ENCODE data around the gene JUND.

DNA sequence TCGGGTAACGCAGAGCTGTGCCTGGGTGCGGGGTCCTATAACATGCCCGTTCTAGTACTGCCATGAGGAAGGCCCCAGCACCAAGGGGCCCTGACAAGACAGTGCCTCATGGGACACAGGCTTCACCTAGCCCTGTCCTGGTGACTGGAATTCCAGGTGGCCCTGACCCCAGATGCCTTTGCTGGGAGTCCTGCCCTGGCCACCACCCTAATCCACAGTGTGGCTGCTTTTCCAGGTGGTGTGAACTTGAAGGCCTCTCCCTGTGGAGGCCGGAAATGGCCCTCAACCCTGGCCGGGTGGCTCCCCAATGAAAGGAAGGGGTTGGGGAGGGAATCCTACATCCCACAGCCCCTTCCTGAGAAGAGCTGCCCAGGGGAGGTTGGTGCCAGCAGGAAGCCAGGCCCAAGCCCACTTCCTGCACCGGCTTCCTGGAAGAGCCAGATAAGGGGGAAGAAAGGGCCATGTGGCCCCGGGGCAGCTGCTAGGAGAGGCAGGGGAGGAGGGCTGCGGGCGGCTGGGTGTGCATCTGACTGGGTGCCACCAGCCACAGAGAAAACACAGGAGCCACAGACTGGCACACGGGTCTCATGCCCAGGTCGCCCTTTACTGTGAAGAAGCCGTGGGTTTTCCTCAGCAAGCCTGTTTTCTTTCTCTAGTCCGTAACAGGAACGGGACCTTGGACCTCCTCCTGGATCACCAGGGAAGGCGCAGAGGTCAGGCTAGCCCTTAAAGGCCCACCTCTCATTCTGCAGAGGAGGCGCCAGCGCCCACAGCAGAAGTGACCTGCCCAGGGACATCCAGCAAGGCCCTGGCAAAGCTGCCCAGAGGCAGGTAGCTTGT lies 36.8 kb upstream of the JUND start:
- TF ChIP-seq POLR2A (IDR thresholded peaks at IDR 0.05): no peak
- TF ChIP-seq CTCF (IDR thresholded peaks at IDR 0.05): no peak
- TF ChIP-seq POLR2AphosphoS5 (IDR thresholded peaks at IDR 0.05): peak in 2 of 3 donors; percentile 21 to 68
- no peak for TF ChIP-seq EP300 (IDR thresholded peaks at IDR 0.05)

Measured in stomach (tissue), 4 donors.